Upper lobe of right lung (tissue), 1 donor: ENCODE data around the gene GALNT18. TPM values are rescaled to one million over a fixed set of nuclear protein-coding genes. Genes with fewer than 3 reads are reported as not detected.

Experiments
- ATAC-seq: fragments of 200-7000 bp; cut with Tn5 transposase; one replicate; pipeline ENCODE4 v1.9.1; 2020; ENCODE audit warnings: mild to moderate bottlenecking, moderate library complexity
- DNase-seq: peaks from one replicate; pipeline ENCODE4 v3.0.0-alpha.2; 2020
- H3K27ac ChIP-seq: fragments of 200-600 bp; one replicate; pipeline ENCODE4 v1.8.0; 2022
- H3K27me3 ChIP-seq: fragments of 200-600 bp; one replicate; pipeline ENCODE4 v1.8.0; 2022; ENCODE audit warnings: mild to moderate bottlenecking
- H3K36me3 ChIP-seq: fragments of 200-600 bp; one replicate; pipeline ENCODE4 v1.8.0; 2022
- H3K4me1 ChIP-seq: fragments of 200-600 bp; one replicate; pipeline ENCODE4 v1.8.0; 2022
- H3K4me3 ChIP-seq: fragments of 200-600 bp; one replicate; pipeline ENCODE4 v1.8.0; 2022; ENCODE audit warnings: mild to moderate bottlenecking
- H3K9me3 ChIP-seq: fragments of 200-600 bp; one replicate; pipeline ENCODE4 v1.8.0; 2022
- intact Hi-C: fragments of 100-400 bp; cut with DNase I; formaldehyde crosslinking; loops from one replicate; pipeline ENCODE4 v1.11.0; 2022
- total RNA-seq: library from RNA; stranded (reverse); fragmentation: NEBNext Ultra II Directional; extraction: Animal tissue kit (Norgen Biotek cat#: 25700); gene quantifications from one replicate; pipeline ENCODE4 v1.2.1, GENCODE V29; 2021
- TF ChIP-seq, protein P1 (sequence below): fragments of 200-600 bp; IDR thresholded peaks from one replicate; pipeline ENCODE4 v1.8.0; 2022; ENCODE audit warnings: antibody characterized with exemption
- donor health status: DM: no; HTN: yes; CAD: no; lungs with severe emphysema.

GALNT18 gene
- total RNA-seq, 1 donor from 2014 or later: 55.5 TPM

DNA sequence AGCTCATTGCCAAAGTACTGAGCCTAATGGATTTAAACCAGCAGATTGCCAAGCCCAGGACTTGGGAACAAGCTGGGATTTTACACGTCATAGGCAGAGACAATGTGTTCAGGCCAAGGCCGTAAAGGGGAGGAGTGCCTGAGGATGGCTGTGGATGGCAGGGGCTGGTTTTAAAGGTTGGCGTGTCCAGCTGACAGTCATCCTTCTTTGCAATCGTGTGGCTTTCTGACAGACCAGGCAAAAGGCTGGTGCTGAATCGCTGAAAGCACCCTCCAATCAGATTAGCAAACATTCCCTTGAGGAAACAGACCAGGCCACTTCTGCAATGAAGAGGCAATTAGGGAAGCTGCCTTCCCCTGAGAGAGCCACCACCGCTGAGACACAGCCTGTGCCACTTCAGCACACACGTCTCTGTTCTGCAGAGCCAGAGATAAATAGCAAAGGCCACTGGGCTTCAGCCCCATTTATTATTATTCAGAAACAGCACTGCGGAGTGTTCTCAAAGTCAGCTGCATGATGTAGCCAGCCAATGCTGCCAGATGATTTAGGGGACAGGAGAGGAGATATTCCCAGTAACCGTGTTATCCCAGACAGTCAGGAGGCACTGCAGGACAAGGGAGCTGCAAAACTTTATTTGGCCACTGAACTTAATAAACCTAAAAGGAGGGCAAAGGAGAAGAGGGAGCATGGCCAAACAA lies 214.6 kb downstream of the GALNT18 start:
- intact Hi-C loops: no loop called here
- Histone ChIP-seq H3K4me1 (peaks cover 36% of the 10 kb centered on the region), H3K9me3 (no peaks in the 10 kb centered on the region), H3K4me3 (no peak overlapping the region), H3K27ac (peak overlapping the region; percentile 71), H3K36me3 (no peaks in the 10 kb centered on the region), H3K27me3 (no peaks in the 10 kb centered on the region)
- DNase-seq (no peak), ATAC-seq (peak; percentile 78)
- TF ChIP-seq, protein P1, sequence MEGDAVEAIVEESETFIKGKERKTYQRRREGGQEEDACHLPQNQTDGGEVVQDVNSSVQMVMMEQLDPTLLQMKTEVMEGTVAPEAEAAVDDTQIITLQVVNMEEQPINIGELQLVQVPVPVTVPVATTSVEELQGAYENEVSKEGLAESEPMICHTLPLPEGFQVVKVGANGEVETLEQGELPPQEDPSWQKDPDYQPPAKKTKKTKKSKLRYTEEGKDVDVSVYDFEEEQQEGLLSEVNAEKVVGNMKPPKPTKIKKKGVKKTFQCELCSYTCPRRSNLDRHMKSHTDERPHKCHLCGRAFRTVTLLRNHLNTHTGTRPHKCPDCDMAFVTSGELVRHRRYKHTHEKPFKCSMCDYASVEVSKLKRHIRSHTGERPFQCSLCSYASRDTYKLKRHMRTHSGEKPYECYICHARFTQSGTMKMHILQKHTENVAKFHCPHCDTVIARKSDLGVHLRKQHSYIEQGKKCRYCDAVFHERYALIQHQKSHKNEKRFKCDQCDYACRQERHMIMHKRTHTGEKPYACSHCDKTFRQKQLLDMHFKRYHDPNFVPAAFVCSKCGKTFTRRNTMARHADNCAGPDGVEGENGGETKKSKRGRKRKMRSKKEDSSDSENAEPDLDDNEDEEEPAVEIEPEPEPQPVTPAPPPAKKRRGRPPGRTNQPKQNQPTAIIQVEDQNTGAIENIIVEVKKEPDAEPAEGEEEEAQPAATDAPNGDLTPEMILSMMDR: no peak

DNA sequence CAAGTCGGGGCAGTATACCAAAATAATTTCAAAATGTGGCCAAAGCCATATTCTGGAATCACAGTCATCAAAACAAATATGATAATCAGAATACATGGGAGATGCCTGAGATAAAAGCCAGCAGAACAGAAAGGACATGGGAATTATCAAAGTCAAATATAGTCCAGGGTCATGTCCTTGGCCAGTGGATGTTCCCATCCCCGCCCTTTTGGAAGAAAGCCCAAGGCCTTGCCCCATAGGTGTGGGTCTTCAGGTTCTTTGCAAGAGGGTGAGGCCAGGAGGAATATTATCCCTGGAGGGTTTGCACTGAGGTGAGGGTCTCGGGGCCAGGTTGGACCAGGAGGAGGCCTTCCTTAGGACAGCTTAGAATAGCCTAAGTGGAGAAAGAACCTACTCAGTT lies 215.2 kb downstream of the GALNT18 start:
- intact Hi-C loops: no loop called here

DNA sequence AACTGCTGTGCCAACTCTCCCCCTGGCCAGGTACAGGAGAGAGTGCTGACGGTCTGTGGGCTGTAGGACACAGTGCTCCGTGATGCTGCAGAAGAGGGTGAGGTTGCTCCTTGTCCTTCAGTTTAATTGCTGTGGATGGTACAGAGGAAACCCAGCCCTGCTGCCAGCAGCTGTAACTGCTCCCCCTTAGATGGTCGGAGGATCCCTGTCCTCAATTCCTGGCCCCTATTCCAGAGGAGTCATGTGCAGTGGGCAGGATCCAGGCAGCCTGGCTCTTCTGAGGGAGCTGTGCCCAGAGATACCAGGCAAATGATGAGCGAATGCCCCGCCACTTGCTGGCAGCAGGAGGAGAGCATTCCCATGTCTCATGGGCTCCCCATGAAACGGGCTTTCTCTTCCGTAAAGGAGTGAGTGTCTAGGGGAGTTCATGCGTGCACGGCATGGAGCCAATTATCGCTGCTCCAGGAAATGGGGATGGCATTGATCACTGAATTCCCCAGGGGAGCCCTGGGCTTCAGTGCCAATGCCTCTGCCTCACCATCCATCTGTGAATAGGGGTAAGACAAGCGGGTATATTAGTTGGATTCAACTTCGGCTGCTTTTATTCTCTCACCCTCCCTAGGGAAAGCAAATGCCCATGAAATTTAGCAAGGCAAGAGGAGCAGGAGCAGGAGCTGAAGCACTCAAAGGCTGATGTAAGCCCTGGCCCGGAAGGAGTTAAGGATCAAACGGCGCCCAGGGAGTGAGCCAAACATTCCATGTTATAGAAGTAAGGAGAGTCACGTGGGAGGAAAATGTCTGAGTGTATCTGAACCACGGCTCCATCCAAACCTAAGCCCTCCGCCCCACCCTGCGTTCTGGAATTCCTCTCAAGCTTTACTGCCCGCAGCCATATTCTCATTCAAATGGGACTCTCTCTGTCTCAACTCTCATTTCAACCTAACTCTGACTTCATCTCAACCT lies 217.8 kb downstream of the GALNT18 start:
- TF ChIP-seq, protein P1: no peak
- no peak for DNase-seq
- no peaks in the 10 kb centered on the region for H3K36me3 ChIP-seq
- no peaks in the 10 kb centered on the region for H3K27me3 ChIP-seq
- intact Hi-C loops: no loop called here
- H3K27ac ChIP-seq: no peak overlapping the region
- H3K9me3 ChIP-seq: no peaks in the 10 kb centered on the region
- H3K4me3 ChIP-seq: no peak overlapping the region
- H3K4me1 ChIP-seq: peaks cover 29% of the 10 kb centered on the region
- ATAC-seq: peak; percentile 70

More for the DNA sequence above, 215.2 kb downstream of the GALNT18 start:
- DNase-seq (no peak), ATAC-seq (no peak)
- TF ChIP-seq, protein P1: no peak
- H3K4me1 ChIP-seq: peaks cover 36% of the 10 kb centered on the region
- H3K4me3 ChIP-seq: no peak overlapping the region
- no peaks in the 10 kb centered on the region for H3K9me3 ChIP-seq
- no peaks in the 10 kb centered on the region for H3K27me3 ChIP-seq
- H3K27ac ChIP-seq: peak overlapping the region; percentile 71
- no peaks in the 10 kb centered on the region for H3K36me3 ChIP-seq

DNA sequence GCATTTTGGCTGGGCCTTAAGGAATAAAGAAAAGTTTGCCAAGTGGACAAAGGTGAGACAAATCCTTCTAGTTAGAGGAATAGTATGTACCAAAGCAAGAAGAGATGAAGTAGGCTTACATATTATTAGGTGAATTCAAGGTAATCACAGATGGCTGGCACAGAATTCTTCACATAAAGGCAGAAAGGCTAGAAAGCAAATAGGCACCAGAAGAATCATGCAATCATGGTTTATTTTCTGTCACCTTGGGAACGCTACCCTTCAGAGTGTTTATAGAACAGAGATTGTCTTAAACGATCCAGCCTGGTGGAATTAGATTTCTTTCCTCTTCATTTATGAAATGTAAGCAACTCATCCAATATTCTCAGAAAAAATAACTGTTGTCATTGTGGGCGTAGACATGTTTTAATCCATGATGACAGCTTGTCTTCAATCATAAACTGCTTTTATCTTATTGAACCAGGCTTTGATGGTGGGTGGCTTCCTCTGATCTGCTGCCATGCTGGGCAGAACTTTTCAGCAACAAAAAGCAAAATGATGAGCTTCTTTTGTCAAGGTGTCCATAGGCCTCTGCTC lies 219.8 kb downstream of the GALNT18 start:
- DNase-seq: no peak
- H3K9me3 ChIP-seq: no peaks in the 10 kb centered on the region
- no peaks in the 10 kb centered on the region for H3K36me3 ChIP-seq
- TF ChIP-seq, protein P1: no peak
- no peak overlapping the region for H3K4me3 ChIP-seq
- ATAC-seq: no peak
- no peak overlapping the region for H3K27ac ChIP-seq
- intact Hi-C loops: no loop called here
- peaks cover 18% of the 10 kb centered on the region for H3K4me1 ChIP-seq
- no peaks in the 10 kb centered on the region for H3K27me3 ChIP-seq

DNA sequence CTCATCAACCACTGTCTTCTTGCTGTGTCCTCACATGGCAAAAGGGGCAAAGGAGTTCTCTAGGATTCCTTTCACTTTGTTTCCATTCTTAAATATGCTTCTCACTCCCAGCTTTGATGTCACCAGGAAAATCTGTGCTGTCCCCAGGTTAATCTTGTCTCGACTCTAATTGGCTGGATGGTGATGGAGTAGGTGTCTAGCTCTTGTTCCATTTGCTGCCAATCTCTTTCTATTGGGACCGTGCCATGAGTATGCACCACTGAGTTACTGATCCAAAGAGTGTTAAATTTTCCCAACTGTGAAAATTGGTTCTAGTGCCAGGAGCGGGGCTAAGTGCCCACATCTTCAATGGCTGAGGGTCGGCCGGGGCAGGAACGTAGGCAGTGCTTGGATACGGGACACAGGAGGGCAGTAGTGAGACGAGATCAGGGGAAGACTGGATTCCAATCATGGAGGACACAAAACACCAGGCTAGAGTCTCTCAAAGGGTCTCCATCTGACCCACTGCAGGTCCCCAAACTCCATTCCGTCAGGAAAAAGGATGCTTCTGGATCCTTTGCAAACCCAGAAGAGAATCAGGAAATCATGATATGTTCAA lies 221.1 kb downstream of the GALNT18 start:
- DNase-seq (no peak), ATAC-seq (no peak)
- H3K27me3 ChIP-seq: no peaks in the 10 kb centered on the region
- no peak overlapping the region for H3K4me3 ChIP-seq
- H3K4me1 ChIP-seq: peaks cover 8% of the 10 kb centered on the region
- H3K36me3 ChIP-seq: no peaks in the 10 kb centered on the region
- no peak overlapping the region for H3K27ac ChIP-seq
- H3K9me3 ChIP-seq: no peaks in the 10 kb centered on the region
- TF ChIP-seq, protein P1: peak; percentile 14
- intact Hi-C loops: no loop called here
